ENCODE results near the gene IDH2. TPM values are rescaled to one million over a fixed set of nuclear protein-coding genes. Genes with fewer than 3 reads are reported as not detected.

The IDH2 gene
- total RNA-seq, 6 experiments from 2014 or later: 26.3 to 32.4 (median 28.9) TPM

- Mint-ChIP-seq H3K4me3 (peak overlapping the region; percentile 43), H3K9me3 (no peaks in the 10 kb centered on the region), H3K36me3 (ENCODE audit: low read depth) (peaks cover 4% of the 10 kb centered on the region), H3K27ac (peak overlapping the region; percentile 83), H3K4me1 (ENCODE audit: low read depth) (peaks cover 78% of the 10 kb centered on the region), H3K27me3 (ENCODE audit: insufficient read depth) (no peaks in the 10 kb centered on the region; the same call in 1 of the 2 replicates)
- peak; percentile 62 for DNase-seq
- TF ChIP-seq CTCF (IDR thresholded peaks at IDR 0.05): no peak
Measured at GRCh38 chr15:90037511-90037860, 64.8 kb downstream of the IDH2 start.

GRCh38 chr15:90036806-90037510 lies 65.3 kb downstream of the IDH2 start:
- 0 out of 2 replicates have a peak overlapping the region, but pooled peaks have one; percentile 43 for H3K4me3 Mint-ChIP-seq
- no peak for TF ChIP-seq CTCF (IDR thresholded peaks at IDR 0.05)
- H3K4me1 Mint-ChIP-seq (ENCODE audit: low read depth): peaks cover 78% of the 10 kb centered on the region

GRCh38 chr15:90036343-90036742 lies 65.9 kb downstream of the IDH2 start:
- Mint-ChIP-seq H3K9me3 (no peaks in the 10 kb centered on the region), H3K4me1 (ENCODE audit: low read depth) (peaks cover 83% of the 10 kb centered on the region), H3K4me3 (no peak overlapping the region), H3K36me3 (ENCODE audit: low read depth) (peaks cover 4% of the 10 kb centered on the region), H3K27ac (peak overlapping the region; percentile 83), H3K27me3 (ENCODE audit: insufficient read depth) (no peaks in the 10 kb centered on the region; the same call in 1 of the 2 replicates)
- DNase-seq: no peak
- TF ChIP-seq CTCF (IDR thresholded peaks at IDR 0.05): no peak

More at GRCh38 chr15:90036806-90037510, 65.3 kb downstream of the IDH2 start:
- H3K27me3 Mint-ChIP-seq (ENCODE audit: insufficient read depth): no peaks in the 10 kb centered on the region; the same call in 1 of the 2 replicates
- H3K36me3 Mint-ChIP-seq (ENCODE audit: low read depth): peaks cover 4% of the 10 kb centered on the region
- DNase-seq: no peak
- H3K27ac Mint-ChIP-seq: peak overlapping the region; percentile 83
- H3K9me3 Mint-ChIP-seq: no peaks in the 10 kb centered on the region

- Mint-ChIP-seq H3K27ac (peak overlapping the region; percentile 75), H3K4me1 (ENCODE audit: low read depth) (peaks cover 84% of the 10 kb centered on the region), H3K4me3 (peak overlapping the region; percentile 44; the same call in 1 of the 2 replicates), H3K27me3 (ENCODE audit: insufficient read depth) (no peaks in the 10 kb centered on the region; the same call in 1 of the 2 replicates), H3K9me3 (no peaks in the 10 kb centered on the region), H3K36me3 (ENCODE audit: low read depth) (peaks cover 4% of the 10 kb centered on the region)
- no peak for TF ChIP-seq CTCF (IDR thresholded peaks at IDR 0.05)
- DNase-seq: no peak
Measured at GRCh38 chr15:90035840-90036230, 66.4 kb downstream of the IDH2 start.

- peaks cover 80% of the 10 kb centered on the region for H3K4me1 Mint-ChIP-seq (ENCODE audit: low read depth)
- peak overlapping the region; percentile 75 for H3K27ac Mint-ChIP-seq
- H3K4me3 Mint-ChIP-seq: peak overlapping the region; percentile 44; the same call in 1 of the 2 replicates
- no peak for DNase-seq
- no peaks in the 10 kb centered on the region; the same call in 1 of the 2 replicates for H3K27me3 Mint-ChIP-seq (ENCODE audit: insufficient read depth)
- peaks cover 4% of the 10 kb centered on the region for H3K36me3 Mint-ChIP-seq (ENCODE audit: low read depth)
- TF ChIP-seq CTCF (IDR thresholded peaks at IDR 0.05): no peak
- no peaks in the 10 kb centered on the region for H3K9me3 Mint-ChIP-seq
Measured at GRCh38 chr15:90035095-90035839, 67.0 kb downstream of the IDH2 start.
